SK-N-SH treated with all-trans-retinoic acid at 6 μM for 48 hours (cell line): ENCODE data around the gene RPP21.

Source experiments
- ATAC-seq: fragments of 200-7000 bp; cut with Tn5 transposase; 3 replicates; pipeline ENCODE4 v1.9.1; 2020; ENCODE audit warnings: mild to moderate bottlenecking, moderate library complexity
- ARNTL ChIP-seq: fragments of 450-650 bp; formaldehyde crosslinking; IDR thresholded peaks from 2 replicates; pipeline ENCODE4 v1.5.0; 2020; ENCODE audit warnings: low read depth, mild to moderate bottlenecking, moderate library complexity, borderline replicate concordance
- BACH2 ChIP-seq: fragments of 250-450 bp; sonication (Bioruptor Pico); IDR thresholded peaks from 2 replicates; pipeline ENCODE4 v1.9.0; 2021; ENCODE audit warnings: mild to moderate bottlenecking, borderline replicate concordance
- CREB5 ChIP-seq: fragments of 250-450 bp; sonication (Bioruptor Pico); IDR thresholded peaks from 2 replicates; pipeline ENCODE4 v1.5.1; 2020; ENCODE audit warnings: low read depth, mild to moderate bottlenecking, moderate library complexity
- CSDC2 ChIP-seq: fragments of 250-450 bp; sonication (Bioruptor Pico); IDR thresholded peaks from 2 replicates; pipeline ENCODE4 v1.5.0; 2020; ENCODE audit warnings: mild to moderate bottlenecking, moderate library complexity
- CSRNP3 ChIP-seq: fragments of 250-450 bp; sonication (Bioruptor Pico); IDR thresholded peaks from 2 replicates; pipeline ENCODE4 v1.5.1; 2021; ENCODE audit warnings: mild to moderate bottlenecking, moderate library complexity
- ESRRG ChIP-seq: fragments of 250-450 bp; sonication (Bioruptor Pico); IDR thresholded peaks from 2 replicates; pipeline ENCODE4 v1.6.1; 2021; ENCODE audit warnings: mild to moderate bottlenecking
- GLIS3 ChIP-seq: fragments of 250-450 bp; sonication (Bioruptor Pico); IDR thresholded peaks from 2 replicates; pipeline ENCODE4 v1.5.0; 2020; ENCODE audit warnings: mild to moderate bottlenecking, moderate library complexity
- OSR1 ChIP-seq: fragments of 250-450 bp; sonication (Bioruptor Pico); IDR thresholded peaks from 2 replicates; pipeline ENCODE4 v1.8.0; 2022; ENCODE audit warnings: moderate library complexity, mild to moderate bottlenecking, inconsistent platforms
- PATZ1 ChIP-seq: fragments of 250-450 bp; sonication (Bioruptor Pico); IDR thresholded peaks from 2 replicates; pipeline ENCODE4 v1.8.0; 2020; ENCODE audit warnings: mild to moderate bottlenecking, moderate library complexity, borderline replicate concordance
- POU6F1 ChIP-seq: fragments of 250-450 bp; sonication (Bioruptor Pico); IDR thresholded peaks from 2 replicates; pipeline ENCODE4 v1.8.0; 2021; ENCODE audit warnings: low read depth, mild to moderate bottlenecking, moderate library complexity, borderline replicate concordance
- RARB ChIP-seq: fragments of 250-450 bp; sonication (Bioruptor Pico); IDR thresholded peaks from 2 replicates; pipeline ENCODE4 v1.8.0; 2021; ENCODE audit warnings: mild to moderate bottlenecking, moderate library complexity
- SNAI2 ChIP-seq: fragments of 250-450 bp; sonication (Bioruptor Pico); IDR thresholded peaks from 2 replicates; pipeline ENCODE4 v1.5.0; 2020; ENCODE audit warnings: mild to moderate bottlenecking, moderate library complexity
- TCF4 ChIP-seq: fragments of 250-450 bp; sonication (Bioruptor Pico); IDR thresholded peaks from 2 replicates; pipeline ENCODE4 v1.8.0; 2021; ENCODE audit warnings: mild to moderate bottlenecking, moderate library complexity, borderline replicate concordance
- TOX ChIP-seq: fragments of 250-450 bp; sonication (Bioruptor Pico); IDR thresholded peaks from 2 replicates; pipeline ENCODE4 v1.8.0; 2021; ENCODE audit warnings: mild to moderate bottlenecking, moderate library complexity, borderline replicate concordance
- TSHZ2 ChIP-seq: fragments of 250-450 bp; sonication (Bioruptor Pico); IDR thresholded peaks from 2 replicates; pipeline ENCODE4 v1.5.0; 2020; ENCODE audit warnings: mild to moderate bottlenecking, moderate library complexity
- ZC3H10 ChIP-seq: fragments of 250-450 bp; sonication (Bioruptor Pico); IDR thresholded peaks from 2 replicates; pipeline ENCODE4 v1.5.1; 2021; ENCODE audit warnings: mild to moderate bottlenecking, moderate library complexity
- ZFP3 ChIP-seq: fragments of 250-450 bp; sonication (Bioruptor Pico); IDR thresholded peaks from 2 replicates; pipeline ENCODE4 v1.5.0; 2020; ENCODE audit warnings: mild to moderate bottlenecking, moderate library complexity
- ZFP30 ChIP-seq: fragments of 450-650 bp; formaldehyde crosslinking; IDR thresholded peaks from 2 replicates; pipeline ENCODE4 v1.5.0; 2022; ENCODE audit warnings: mild to moderate bottlenecking, moderate library complexity
- ZNF70 ChIP-seq: fragments of 450-650 bp; formaldehyde crosslinking; IDR thresholded peaks from 2 replicates; pipeline ENCODE4 v1.5.0; 2020; ENCODE audit warnings: mild to moderate bottlenecking, moderate library complexity

The RPP21 gene

GRCh38 chr6:30325150-30325872 is 19.6 kb upstream of the RPP21 start:
- peak; percentile 72 for ATAC-seq
- no peak for TF ChIP-seq TSHZ2 (CRISPR knock-in tag)
- no peak for TF ChIP-seq ESRRG (CRISPR knock-in tag)
- TF ChIP-seq ARNTL (CRISPR knock-in tag): no peak
- TF ChIP-seq OSR1 (CRISPR knock-in tag): no peak
- TF ChIP-seq RARB (CRISPR knock-in tag): no peak
- TF ChIP-seq ZC3H10: no peak
- TF ChIP-seq PATZ1: no peak
- TF ChIP-seq BACH2: no peak
- TF ChIP-seq CREB5: no peak
- no peak for TF ChIP-seq ZFP30 (CRISPR knock-in tag)
- no peak for TF ChIP-seq POU6F1 (CRISPR knock-in tag)
- no peak for TF ChIP-seq GLIS3
- no peak for TF ChIP-seq SNAI2
- TF ChIP-seq ZFP3 (CRISPR knock-in tag): no peak
- TF ChIP-seq ZNF70 (CRISPR knock-in tag): no peak
- TF ChIP-seq CSRNP3 (CRISPR knock-in tag): no peak
- TF ChIP-seq TOX (CRISPR knock-in tag): no peak
- no peak for TF ChIP-seq TCF4 (CRISPR knock-in tag)

GRCh38 chr6:30325873-30326525 is 19.0 kb upstream of the RPP21 start:
- peak; percentile 86 for ATAC-seq
- TF ChIP-seq CREB5 (no peak), TOX (CRISPR knock-in tag) (no peak), ZFP3 (CRISPR knock-in tag) (no peak), ARNTL (CRISPR knock-in tag) (no peak), BACH2 (no peak), CSDC2 (no peak), ZNF70 (CRISPR knock-in tag) (no peak), ZFP30 (CRISPR knock-in tag) (no peak)
